Hematopoietic multipotent progenitor cell treated with erythropoietin and hydrocortisone succinate and interleukin-3 and kit ligand, for 6 days (in vitro differentiated cells): ENCODE data around the gene INPP5D.
"Not testable (repeated sequence)": the region's sequence is repeated elsewhere in the genome, so short reads cannot be mapped to it uniquely, and the experiment has no call there.

Experiments
- DNase-seq: peaks from one replicate; pipeline ENCODE4 v3.0.0-alpha.2; 2015

INPP5D gene

GRCh38 chr2:233053928-233054784 is 6.0 kb upstream of the INPP5D start:
- DNase-seq: peak; percentile 77

- DNase-seq: no peak
Observed at GRCh38 chr2:233055362-233055761, 4.8 kb upstream of the INPP5D start.

- no peak for DNase-seq
Observed at GRCh38 chr2:233056961-233057605, 3.1 kb upstream of the INPP5D start.

GRCh38 chr2:233058717-233059546 is 1.2 kb upstream of the INPP5D start:
- no peak for DNase-seq

GRCh38 chr2:233059547-233059796 is 670 bp upstream of the INPP5D start:
- DNase-seq: no peak

GRCh38 chr2:233060501-233060979 is 398 bp downstream of the INPP5D start:
- no peak for DNase-seq

GRCh38 chr2:233060980-233061590 is 943 bp downstream of the INPP5D start:
- DNase-seq: peak; percentile 63

- peak; percentile 82 for DNase-seq
Observed at GRCh38 chr2:233061591-233062450, 1.7 kb downstream of the INPP5D start.

GRCh38 chr2:233062451-233062850 is 2.3 kb downstream of the INPP5D start:
- DNase-seq: peak; percentile 53

- no peak for DNase-seq
Observed at GRCh38 chr2:233062946-233063268, 2.8 kb downstream of the INPP5D start.

GRCh38 chr2:233063269-233063975 is 3.3 kb downstream of the INPP5D start:
- peak; percentile 83 for DNase-seq

- DNase-seq: peak; percentile 63
Observed at GRCh38 chr2:233063976-233064411, 3.9 kb downstream of the INPP5D start.

- DNase-seq: peak; percentile 41
Observed at GRCh38 chr2:233064530-233065199, 4.5 kb downstream of the INPP5D start.

- not testable (repeated sequence) for DNase-seq
Observed at GRCh38 chr2:233065200-233065589, 5.1 kb downstream of the INPP5D start.

GRCh38 chr2:233065954-233066470 is 5.9 kb downstream of the INPP5D start:
- DNase-seq: no peak

GRCh38 chr2:233068762-233069418 is 8.7 kb downstream of the INPP5D start:
- DNase-seq: no peak

GRCh38 chr2:233072838-233073237 is 12.7 kb downstream of the INPP5D start:
- peak; percentile 68 for DNase-seq

GRCh38 chr2:233074106-233074505 is 14.0 kb downstream of the INPP5D start:
- DNase-seq: no peak

- no peak for DNase-seq
Observed at GRCh38 chr2:233075141-233075965, 15.2 kb downstream of the INPP5D start.
